Lung microvascular endothelial cell (primary cell): Measurements from ENCODE around the gene KLHL5. TPM values are rescaled to one million over a fixed set of nuclear protein-coding genes. Genes with fewer than 3 reads are reported as not detected.
"Not testable (repeated sequence)": the region's sequence is repeated elsewhere in the genome, so short reads cannot be mapped to it uniquely, and the experiment has no call there.

ENCODE experiments used
- DNase-seq, 2 donors: peaks; one replicate each; pipeline versions ENCODE4 v3.0.0 to v3.0.0-alpha.2; 2010; ENCODE audit warnings: low read depth in 2 of 2
- total RNA-seq: library from RNA; depleted of rRNA; stranded (reverse); fragments of >200 nt; gene quantifications from 2 replicates; pipeline ENCODE4 v1.2.1, GENCODE V29; 2014

KLHL5 gene
- total RNA-seq, 1 donor from 2014 or later: 98.8 TPM

DNA sequence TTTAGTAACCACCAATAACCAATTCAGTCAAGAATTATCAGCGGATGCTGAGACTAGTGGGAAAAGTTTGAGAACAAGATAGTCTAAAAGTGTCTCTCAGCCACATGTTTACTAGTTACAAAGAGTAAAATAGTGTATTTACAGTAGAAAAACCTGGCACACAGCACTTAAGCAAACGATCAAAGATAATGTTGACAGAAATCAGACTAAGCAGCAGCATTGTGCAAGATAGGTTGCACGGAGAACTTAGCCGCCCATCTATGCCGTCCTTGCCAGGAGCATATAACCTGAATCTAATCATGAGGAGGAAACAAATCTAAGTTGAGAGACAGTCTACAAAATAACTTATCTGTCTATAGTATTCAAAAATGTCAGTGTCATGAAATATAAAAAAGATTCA is 35.3 kb downstream of the KLHL5 start:
- no peak for DNase-seq

GRCh38 chr4:39102297-39102696 is 40.3 kb downstream of the KLHL5 start:
- DNase-seq: peak in 1 of 2 donors; percentile 13

GRCh38 chr4:39103291-39103690 is 41.3 kb downstream of the KLHL5 start:
- DNase-seq: no peak

GRCh38 chr4:39104255-39104654 is 42.2 kb downstream of the KLHL5 start:
- DNase-seq: no peak

GRCh38 chr4:39106011-39106410 is 44.0 kb downstream of the KLHL5 start:
- DNase-seq: no peak

- DNase-seq: no peak
Observed at GRCh38 chr4:39114436-39114835, 52.4 kb downstream of the KLHL5 start.

DNA sequence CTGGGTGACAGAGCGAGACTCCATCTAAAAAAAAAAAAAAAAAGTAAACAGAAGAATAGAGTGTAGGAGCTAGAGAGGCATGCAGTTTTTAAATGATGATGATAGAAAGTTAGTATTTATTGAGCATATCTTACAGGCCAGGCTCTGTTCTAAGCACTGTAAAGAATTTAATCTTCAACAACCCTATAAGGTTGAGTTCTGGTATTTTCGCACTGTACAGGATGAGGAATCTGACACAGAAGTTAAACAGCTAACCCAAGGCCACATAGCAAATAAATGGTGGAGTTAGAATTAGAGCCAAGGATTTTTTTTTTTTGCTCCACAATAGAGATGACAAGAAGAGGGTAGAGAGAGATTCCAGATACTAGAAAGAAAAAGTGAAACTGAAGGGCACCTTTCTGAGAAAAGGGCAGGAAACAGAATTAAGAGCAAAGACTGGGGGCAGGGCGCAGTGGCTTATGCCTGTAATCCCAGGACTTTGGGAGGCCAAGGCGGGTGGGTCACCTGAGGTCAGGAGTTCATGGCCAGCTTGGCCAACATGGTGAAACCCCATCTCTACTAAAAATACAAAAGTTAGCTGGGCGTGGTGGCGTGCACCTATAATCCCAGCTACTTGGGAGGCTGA is 56.1 kb downstream of the KLHL5 start:
- DNase-seq: no peak

GRCh38 chr4:39120418-39120817 is 58.4 kb downstream of the KLHL5 start:
- DNase-seq: no peak

GRCh38 chr4:39124885-39125599 is 63.0 kb downstream of the KLHL5 start:
- no peak for DNase-seq

DNA sequence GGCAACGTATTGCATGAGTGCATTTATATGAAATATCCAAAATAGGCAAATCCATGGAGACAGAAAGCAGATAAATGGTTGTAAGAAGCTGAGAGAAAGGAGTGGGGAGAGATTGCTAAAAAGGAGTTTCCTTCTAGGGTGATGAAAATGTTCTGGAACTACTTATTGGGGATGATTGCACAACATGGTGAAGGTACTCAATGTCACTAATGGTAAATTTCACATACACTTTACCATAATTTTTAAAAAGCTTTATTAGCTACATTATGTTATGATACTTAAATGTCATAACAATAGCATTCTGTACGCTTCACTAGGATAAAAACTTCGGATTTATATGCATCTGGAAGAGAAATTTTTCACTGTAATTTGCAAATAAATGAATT is 63.6 kb downstream of the KLHL5 start:
- DNase-seq: no peak

DNA sequence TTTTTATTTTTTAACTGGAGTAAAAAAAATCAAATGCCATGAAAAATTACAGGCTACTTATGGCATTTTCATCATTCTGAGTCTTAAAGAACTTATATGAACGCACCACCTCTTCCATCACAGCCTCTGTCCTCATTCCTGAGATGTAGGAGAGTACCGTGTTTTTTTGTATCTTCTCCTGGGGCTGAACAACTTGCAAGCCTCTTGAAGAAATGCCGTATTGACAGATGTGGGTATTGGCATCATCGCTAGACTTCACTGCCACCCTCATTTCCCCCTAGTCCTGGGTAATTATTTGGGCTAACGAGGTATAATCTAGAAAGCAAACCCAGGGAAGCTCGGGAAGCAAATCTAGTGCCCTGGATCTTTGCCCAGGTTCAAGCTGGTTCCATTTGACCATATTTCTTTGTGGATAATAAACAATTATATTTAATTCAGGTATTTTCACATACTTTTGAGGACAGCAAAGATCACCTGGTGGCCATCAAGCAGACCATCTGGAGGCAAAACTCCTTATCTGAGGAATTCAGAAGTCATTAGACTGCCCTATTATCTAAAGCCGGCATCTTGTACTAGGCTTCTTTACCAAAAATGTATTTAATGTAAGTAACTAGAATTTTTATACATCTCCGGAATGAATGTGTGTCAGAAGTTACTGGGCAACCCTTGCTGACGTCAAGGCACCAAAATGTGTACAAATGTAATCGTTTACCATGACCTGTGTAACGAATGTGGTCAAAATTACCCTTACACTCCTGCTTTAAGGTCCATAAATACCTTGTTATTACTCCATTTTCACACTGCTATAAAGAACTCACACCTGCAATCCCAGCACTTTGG is 64.4 kb downstream of the KLHL5 start:
- DNase-seq: no peak

GRCh38 chr4:39133623-39134022 is 71.6 kb downstream of the KLHL5 start:
- DNase-seq: no peak

- DNase-seq: peak; percentile 3 to 8
Observed at GRCh38 chr4:39134683-39135306, 72.8 kb downstream of the KLHL5 start.

GRCh38 chr4:39138227-39138626 is 76.2 kb downstream of the KLHL5 start:
- DNase-seq: not testable (repeated sequence)

DNA sequence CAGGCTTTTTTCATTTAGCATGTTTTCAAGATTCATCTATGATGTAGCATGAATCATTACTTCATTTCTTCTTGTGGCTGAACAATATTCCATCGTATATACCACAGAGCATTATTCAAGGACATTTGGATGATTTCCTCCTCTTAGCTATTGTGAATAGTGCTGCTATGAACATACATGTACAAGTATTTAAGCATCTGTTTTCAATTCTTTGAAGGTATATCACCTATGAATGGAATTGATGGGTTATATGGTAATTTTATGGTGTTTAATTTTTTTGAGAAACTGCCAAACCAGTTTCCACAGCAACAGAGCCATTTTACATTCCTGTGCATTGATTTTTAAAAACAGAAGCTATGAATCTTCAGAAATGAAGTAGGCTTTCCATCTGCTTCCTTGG is 84.2 kb downstream of the KLHL5 start:
- DNase-seq: no peak

GRCh38 chr4:39154009-39154408 is 92.0 kb downstream of the KLHL5 start:
- no peak for DNase-seq

DNA sequence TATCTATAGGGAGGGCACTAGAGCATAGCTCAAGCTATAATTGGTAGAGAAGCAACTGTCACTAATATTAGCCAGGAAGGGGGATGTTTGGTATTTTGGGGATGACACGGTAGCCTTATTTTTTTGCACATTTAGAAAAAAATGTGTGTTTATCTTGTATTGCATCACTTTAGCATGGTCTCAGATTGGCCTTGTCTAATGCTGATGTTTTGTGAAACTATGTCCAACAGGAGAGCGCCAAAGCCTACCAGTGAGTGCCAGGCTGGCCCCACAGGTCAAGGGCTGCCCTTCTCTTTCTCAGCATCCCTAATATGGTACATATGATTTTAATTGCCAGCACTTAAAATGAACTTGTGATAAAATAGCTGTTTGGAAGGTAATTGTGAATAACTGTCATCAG is 95.5 kb downstream of the KLHL5 start:
- no peak for DNase-seq

- no peak for DNase-seq
Observed at GRCh38 chr4:39166177-39166576, 104.1 kb downstream of the KLHL5 start.

DNA sequence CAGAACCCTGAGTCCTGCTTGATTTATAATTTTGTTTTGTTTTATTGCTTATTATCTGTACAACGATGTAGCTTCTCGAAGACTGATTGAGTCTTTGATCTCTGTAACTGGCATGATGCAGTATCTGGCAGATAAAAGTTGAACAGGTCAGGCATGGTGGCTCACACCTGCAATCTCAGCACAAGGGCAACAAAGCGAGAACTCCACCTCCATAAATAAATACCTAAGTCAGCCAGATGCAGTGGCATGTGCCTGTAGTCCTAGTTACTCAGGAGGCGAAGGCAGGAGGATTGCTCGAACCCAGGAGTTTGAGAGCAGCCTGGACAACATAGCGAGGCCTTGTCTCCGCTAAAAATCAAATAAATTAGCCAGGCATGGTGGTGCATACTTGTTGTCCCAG is 104.6 kb downstream of the KLHL5 start:
- DNase-seq: no peak

DNA sequence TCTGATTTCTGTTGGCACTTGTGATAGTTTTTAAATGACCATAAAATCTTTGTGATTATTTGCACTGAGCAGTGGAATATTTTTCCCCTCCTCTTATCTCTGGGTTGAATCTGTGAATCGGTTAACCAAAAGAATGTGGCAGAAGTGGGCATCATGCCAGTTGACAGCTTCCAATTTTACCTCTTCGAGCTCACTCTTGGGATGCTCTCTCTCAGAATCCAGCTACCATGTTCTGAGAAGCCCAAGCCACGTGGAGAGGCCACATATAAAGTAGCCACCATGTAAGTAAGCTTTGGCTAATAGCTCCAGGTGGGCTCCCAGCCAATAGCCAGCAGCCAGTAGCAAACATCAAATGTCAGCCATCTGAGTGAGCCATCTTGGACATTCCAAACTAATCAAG is 107.4 kb downstream of the KLHL5 start:
- peak; percentile 6 to 20 for DNase-seq

DNA sequence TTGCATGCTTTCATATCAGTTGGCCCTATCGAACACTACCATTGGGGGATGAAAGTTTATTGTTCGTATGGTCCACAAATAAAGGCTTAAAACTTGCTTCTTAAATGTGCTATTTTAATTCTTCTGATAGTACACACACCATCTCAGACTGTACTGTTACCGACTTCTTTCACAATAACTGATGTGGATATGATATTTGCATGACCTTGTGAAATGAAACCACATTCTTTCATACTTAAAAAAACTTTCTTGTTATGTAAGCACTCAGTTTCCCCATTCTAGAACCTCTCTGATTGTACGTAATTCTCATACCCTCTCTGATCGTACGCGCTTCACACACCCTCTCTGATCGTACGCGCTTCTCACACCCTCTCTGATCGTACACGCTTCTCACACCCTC is 108.3 kb downstream of the KLHL5 start:
- no peak for DNase-seq
